ENCODE results near the gene LCN1.

DNA sequence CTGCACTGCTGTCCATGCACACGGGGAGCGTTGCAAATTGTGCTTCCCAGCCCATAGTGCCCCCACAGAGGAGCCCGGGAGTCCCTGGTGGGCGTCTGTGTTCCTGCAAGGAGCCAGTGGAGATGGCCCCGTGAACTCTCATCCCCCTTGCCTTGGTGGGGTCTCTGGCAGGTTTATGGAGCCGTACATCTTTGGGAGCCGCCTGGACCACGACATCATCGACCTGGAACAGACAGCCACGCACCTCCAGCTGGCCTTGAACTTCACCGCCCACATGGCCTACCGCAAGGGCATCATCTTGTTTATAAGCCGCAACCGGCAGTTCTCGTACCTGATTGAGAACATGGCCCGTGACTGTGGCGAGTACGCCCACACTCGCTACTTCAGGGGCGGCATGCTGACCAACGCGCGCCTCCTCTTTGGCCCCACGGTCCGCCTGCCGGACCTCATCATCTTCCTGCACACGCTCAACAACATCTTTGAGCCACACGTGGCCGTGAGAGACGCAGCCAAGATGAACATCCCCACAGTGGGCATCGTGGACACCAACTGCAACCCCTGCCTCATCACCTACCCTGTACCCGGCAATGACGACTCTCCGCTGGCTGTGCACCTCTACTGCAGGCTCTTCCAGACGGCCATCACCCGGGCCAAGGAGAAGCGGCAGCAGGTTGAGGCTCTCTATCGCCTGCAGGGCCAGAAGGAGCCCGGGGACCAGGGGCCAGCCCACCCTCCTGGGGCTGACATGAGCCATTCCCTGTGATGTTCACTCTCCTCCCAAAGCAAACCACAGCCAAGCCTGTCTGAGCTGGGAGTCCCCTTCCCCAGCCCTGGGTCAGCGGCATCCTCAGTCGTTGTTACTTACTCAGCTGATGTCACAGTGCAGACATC lies 17.6 kb upstream of the LCN1 start:
- TF ChIP-seq, protein P1, sequence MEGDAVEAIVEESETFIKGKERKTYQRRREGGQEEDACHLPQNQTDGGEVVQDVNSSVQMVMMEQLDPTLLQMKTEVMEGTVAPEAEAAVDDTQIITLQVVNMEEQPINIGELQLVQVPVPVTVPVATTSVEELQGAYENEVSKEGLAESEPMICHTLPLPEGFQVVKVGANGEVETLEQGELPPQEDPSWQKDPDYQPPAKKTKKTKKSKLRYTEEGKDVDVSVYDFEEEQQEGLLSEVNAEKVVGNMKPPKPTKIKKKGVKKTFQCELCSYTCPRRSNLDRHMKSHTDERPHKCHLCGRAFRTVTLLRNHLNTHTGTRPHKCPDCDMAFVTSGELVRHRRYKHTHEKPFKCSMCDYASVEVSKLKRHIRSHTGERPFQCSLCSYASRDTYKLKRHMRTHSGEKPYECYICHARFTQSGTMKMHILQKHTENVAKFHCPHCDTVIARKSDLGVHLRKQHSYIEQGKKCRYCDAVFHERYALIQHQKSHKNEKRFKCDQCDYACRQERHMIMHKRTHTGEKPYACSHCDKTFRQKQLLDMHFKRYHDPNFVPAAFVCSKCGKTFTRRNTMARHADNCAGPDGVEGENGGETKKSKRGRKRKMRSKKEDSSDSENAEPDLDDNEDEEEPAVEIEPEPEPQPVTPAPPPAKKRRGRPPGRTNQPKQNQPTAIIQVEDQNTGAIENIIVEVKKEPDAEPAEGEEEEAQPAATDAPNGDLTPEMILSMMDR (IDR thresholded peaks at IDR 0.05), result no peak
- TF ChIP-seq POLR2AphosphoS5 (IDR thresholded peaks at IDR 0.05) (no peak), POLR2A (IDR thresholded peaks at IDR 0.05) (no peak)
